Measurements from ENCODE around the gene SPAG9.

Gene SPAG9

GRCh38 chr17:51029142-51029541 is 91.5 kb downstream of the SPAG9 start:
- H3K4me1 ChIP-seq (ENCODE audit: insufficient read depth, low read length): no peaks in the 10 kb centered on the region
- H3K27me3 ChIP-seq (ENCODE audit: insufficient read depth, low read length): no peaks in the 10 kb centered on the region
- no peak overlapping the region for H3K27ac ChIP-seq (ENCODE audit: low read length)
- H3K9ac ChIP-seq (ENCODE audit: low read depth, low read length): no peak overlapping the region
- no peaks in the 10 kb centered on the region for H3K9me3 ChIP-seq (ENCODE audit: insufficient read depth, low read depth, low read length)
- no peak overlapping the region for H3K4me3 ChIP-seq (ENCODE audit: low read length)
- no peaks in the 10 kb centered on the region for H3K36me3 ChIP-seq (ENCODE audit: insufficient read depth, low read depth, low read length)

DNA sequence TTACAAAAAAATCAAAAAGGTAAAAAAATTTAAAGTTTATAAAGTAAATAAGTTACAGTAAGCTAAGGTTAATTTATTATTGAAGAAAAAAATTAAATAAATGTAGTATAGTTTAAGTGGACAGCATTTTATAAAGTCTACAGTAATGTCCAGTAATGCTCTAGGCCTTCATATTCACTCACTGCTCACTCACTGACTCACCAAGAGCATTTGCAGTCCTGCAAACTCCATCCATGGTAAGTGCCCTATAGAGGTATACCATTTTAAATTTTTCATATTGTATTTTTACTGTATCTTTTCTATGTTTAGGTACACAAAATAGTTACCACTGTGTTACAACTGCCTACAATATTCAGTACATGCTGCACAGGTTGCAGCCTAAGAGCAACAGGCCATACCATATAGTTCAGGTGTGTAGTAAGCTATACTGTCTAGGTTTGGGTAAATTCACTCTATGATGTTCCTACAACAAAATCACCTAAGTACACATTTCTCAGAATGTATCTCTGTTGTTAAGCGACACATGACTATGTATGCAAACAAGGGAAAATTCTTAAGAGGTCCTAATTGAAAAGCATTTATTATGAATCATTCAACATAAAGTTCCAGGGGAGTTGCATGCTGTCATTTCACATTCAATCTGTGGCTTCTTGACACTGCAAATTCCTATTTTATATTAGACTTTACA is 92.3 kb downstream of the SPAG9 start:
- no peaks in the 10 kb centered on the region for H3K27me3 ChIP-seq (ENCODE audit: insufficient read depth, low read length)
- H3K9ac ChIP-seq (ENCODE audit: low read depth, low read length): no peak overlapping the region
- no peaks in the 10 kb centered on the region for H3K9me3 ChIP-seq (ENCODE audit: insufficient read depth, low read depth, low read length)
- H3K4me3 ChIP-seq (ENCODE audit: low read length): no peak overlapping the region
- no peaks in the 10 kb centered on the region for H3K4me1 ChIP-seq (ENCODE audit: insufficient read depth, low read length)
- H3K36me3 ChIP-seq (ENCODE audit: insufficient read depth, low read depth, low read length): no peaks in the 10 kb centered on the region
- H3K27ac ChIP-seq (ENCODE audit: low read length): no peak overlapping the region

GRCh38 chr17:51018541-51018940 is 102.1 kb downstream of the SPAG9 start:
- Histone ChIP-seq H3K9ac (ENCODE audit: low read depth, low read length) (no peak overlapping the region), H3K36me3 (ENCODE audit: insufficient read depth, low read depth, low read length) (peaks cover 56% of the 10 kb centered on the region), H3K4me1 (ENCODE audit: insufficient read depth, low read length) (no peaks in the 10 kb centered on the region), H3K27ac (ENCODE audit: low read length) (no peak overlapping the region), H3K27me3 (ENCODE audit: insufficient read depth, low read length) (no peaks in the 10 kb centered on the region), H3K4me3 (ENCODE audit: low read length) (no peak overlapping the region), H3K9me3 (ENCODE audit: insufficient read depth, low read depth, low read length) (no peaks in the 10 kb centered on the region)

GRCh38 chr17:51017270-51017669 is 103.4 kb downstream of the SPAG9 start:
- Histone ChIP-seq H3K27me3 (ENCODE audit: insufficient read depth, low read length) (no peaks in the 10 kb centered on the region), H3K36me3 (ENCODE audit: insufficient read depth, low read depth, low read length) (peaks cover 65% of the 10 kb centered on the region), H3K9me3 (ENCODE audit: insufficient read depth, low read depth, low read length) (no peaks in the 10 kb centered on the region), H3K9ac (ENCODE audit: low read depth, low read length) (no peak overlapping the region), H3K27ac (ENCODE audit: low read length) (no peak overlapping the region), H3K4me1 (ENCODE audit: insufficient read depth, low read length) (no peaks in the 10 kb centered on the region), H3K4me3 (ENCODE audit: low read length) (no peak overlapping the region)

DNA sequence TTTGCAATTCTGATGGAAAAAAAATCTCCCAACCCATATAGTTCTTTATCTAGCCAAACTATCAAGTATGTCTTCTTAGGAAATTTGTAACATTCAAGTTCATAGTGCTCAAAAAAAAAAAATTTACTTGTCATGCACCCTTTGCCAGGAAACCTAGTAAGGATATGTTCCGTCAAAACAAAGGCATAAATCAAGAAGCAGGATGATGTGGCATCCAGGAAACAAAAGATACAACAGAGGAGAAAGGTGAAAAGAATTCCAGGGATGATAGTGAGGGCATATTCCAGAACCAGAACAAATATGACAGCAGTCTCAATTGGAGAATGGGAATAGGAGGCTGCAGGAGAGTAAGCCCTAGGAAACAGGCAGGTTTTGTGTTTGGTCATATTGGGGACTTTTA is 104.6 kb downstream of the SPAG9 start:
- Histone ChIP-seq H3K9ac (ENCODE audit: low read depth, low read length) (no peak overlapping the region), H3K4me3 (ENCODE audit: low read length) (no peak overlapping the region), H3K27ac (ENCODE audit: low read length) (no peak overlapping the region), H3K36me3 (ENCODE audit: insufficient read depth, low read depth, low read length) (peaks cover 65% of the 10 kb centered on the region), H3K9me3 (ENCODE audit: insufficient read depth, low read depth, low read length) (no peaks in the 10 kb centered on the region), H3K4me1 (ENCODE audit: insufficient read depth, low read length) (no peaks in the 10 kb centered on the region), H3K27me3 (ENCODE audit: insufficient read depth, low read length) (no peaks in the 10 kb centered on the region)

DNA sequence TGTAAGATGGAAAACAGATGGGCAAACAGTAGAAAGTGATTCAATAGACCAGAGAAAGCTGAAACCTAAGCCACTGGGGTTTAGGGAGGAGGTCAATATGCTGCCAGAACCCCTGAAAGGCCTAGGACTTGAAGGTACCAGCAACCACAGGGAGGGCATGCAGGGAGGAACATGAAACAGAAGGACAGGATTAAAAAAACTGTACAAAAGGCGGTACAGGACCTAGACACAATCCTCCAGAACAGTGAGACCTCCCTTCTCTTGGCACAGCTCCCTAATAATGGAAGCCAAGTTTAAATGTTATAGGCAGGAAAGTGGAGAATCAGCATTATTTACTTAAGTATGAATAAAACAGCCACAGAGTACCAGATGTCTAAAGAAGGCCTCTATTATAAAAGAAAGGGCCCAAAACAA is 105.5 kb downstream of the SPAG9 start:
- H3K36me3 ChIP-seq (ENCODE audit: insufficient read depth, low read depth, low read length): peaks cover 56% of the 10 kb centered on the region
- no peak overlapping the region for H3K9ac ChIP-seq (ENCODE audit: low read depth, low read length)
- H3K4me3 ChIP-seq (ENCODE audit: low read length): no peak overlapping the region
- H3K4me1 ChIP-seq (ENCODE audit: insufficient read depth, low read length): no peaks in the 10 kb centered on the region
- H3K27ac ChIP-seq (ENCODE audit: low read length): no peak overlapping the region
- no peaks in the 10 kb centered on the region for H3K9me3 ChIP-seq (ENCODE audit: insufficient read depth, low read depth, low read length)
- H3K27me3 ChIP-seq (ENCODE audit: insufficient read depth, low read length): no peaks in the 10 kb centered on the region

DNA sequence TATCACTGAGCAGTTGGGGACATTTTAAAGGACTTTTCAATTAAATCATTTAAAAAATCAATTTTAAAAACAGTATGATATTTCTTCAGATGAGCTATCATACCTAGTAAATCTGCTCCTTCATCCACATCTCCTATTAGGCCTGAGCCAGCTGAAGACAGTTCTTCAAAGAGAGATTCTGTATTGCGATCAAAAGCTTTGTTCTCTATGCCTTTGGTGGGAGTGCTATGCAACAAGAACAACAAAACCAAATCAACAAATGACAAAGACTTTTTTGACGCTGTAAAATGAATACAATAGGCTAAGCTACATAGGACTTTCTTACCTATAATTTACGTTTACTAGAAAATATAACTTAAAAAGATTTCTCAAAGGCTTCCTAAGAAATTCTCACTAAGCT is 106.5 kb downstream of the SPAG9 start:
- H3K27ac ChIP-seq (ENCODE audit: low read length): no peak overlapping the region
- no peak overlapping the region for H3K4me3 ChIP-seq (ENCODE audit: low read length)
- H3K36me3 ChIP-seq (ENCODE audit: insufficient read depth, low read depth, low read length): peaks cover 51% of the 10 kb centered on the region
- H3K27me3 ChIP-seq (ENCODE audit: insufficient read depth, low read length): no peaks in the 10 kb centered on the region
- no peaks in the 10 kb centered on the region for H3K4me1 ChIP-seq (ENCODE audit: insufficient read depth, low read length)
- no peaks in the 10 kb centered on the region for H3K9me3 ChIP-seq (ENCODE audit: insufficient read depth, low read depth, low read length)
- H3K9ac ChIP-seq (ENCODE audit: low read depth, low read length): no peak overlapping the region

- peaks cover 47% of the 10 kb centered on the region for H3K36me3 ChIP-seq (ENCODE audit: insufficient read depth, low read depth, low read length)
- H3K9me3 ChIP-seq (ENCODE audit: insufficient read depth, low read depth, low read length): no peaks in the 10 kb centered on the region
- H3K9ac ChIP-seq (ENCODE audit: low read depth, low read length): no peak overlapping the region
Observed at GRCh38 chr17:51013322-51013721, 107.3 kb downstream of the SPAG9 start.

DNA sequence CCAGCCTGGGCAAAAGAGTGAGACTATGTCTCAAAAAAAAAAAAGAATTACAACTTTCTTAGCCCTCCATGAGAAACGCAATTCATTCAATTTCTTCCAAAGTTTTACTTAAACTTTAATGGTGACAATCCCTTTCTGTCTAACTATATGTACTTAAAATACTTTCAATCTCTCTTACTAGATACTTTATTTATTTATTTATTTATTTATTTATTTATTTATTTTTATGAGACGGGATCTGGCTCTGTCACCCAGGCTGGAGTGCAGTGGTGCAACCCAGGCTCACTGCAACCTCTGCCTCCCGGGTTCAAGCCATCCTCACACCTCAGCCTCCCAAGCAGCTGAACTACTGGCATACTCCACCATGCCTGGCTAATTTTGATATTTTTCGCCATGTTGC is 108.1 kb downstream of the SPAG9 start:
- H3K9me3 ChIP-seq (ENCODE audit: insufficient read depth, low read depth, low read length): no peaks in the 10 kb centered on the region
- no peaks in the 10 kb centered on the region for H3K27me3 ChIP-seq (ENCODE audit: insufficient read depth, low read length)
- peaks cover 46% of the 10 kb centered on the region for H3K36me3 ChIP-seq (ENCODE audit: insufficient read depth, low read depth, low read length)
- no peaks in the 10 kb centered on the region for H3K4me1 ChIP-seq (ENCODE audit: insufficient read depth, low read length)
- H3K9ac ChIP-seq (ENCODE audit: low read depth, low read length): no peak overlapping the region
- H3K27ac ChIP-seq (ENCODE audit: low read length): no peak overlapping the region
- H3K4me3 ChIP-seq (ENCODE audit: low read length): no peak overlapping the region

More at GRCh38 chr17:51013322-51013721, 107.3 kb downstream of the SPAG9 start:
- no peak overlapping the region for H3K27ac ChIP-seq (ENCODE audit: low read length)
- H3K4me1 ChIP-seq (ENCODE audit: insufficient read depth, low read length): no peaks in the 10 kb centered on the region
- no peaks in the 10 kb centered on the region for H3K27me3 ChIP-seq (ENCODE audit: insufficient read depth, low read length)
- H3K4me3 ChIP-seq (ENCODE audit: low read length): no peak overlapping the region

DNA sequence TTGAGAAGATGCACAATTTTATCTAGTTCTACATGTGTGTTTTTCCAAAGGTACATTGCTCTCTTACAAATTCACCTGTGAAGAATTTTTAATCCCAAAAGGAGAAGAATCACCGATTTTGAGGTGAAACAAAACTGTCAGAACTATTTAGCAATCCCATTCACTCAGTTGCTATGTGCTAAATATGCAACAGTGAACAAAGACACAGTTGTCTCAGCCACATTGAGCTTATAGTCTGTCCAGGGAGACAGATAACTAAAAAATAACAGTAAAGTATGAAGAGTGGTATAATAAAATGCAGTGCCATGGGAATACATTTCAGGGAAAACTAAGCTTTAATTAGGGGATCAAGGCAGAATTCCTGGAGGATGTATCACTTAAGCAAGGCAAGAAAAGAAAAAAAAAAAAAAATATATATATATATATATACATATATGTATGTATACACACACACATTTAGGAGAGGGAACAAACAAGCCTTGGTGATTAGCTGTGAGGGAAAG is 110.4 kb downstream of the SPAG9 start:
- Histone ChIP-seq H3K36me3 (ENCODE audit: insufficient read depth, low read depth, low read length) (peaks cover 52% of the 10 kb centered on the region), H3K4me3 (ENCODE audit: low read length) (no peak overlapping the region), H3K4me1 (ENCODE audit: insufficient read depth, low read length) (no peaks in the 10 kb centered on the region), H3K27ac (ENCODE audit: low read length) (no peak overlapping the region), H3K27me3 (ENCODE audit: insufficient read depth, low read length) (no peaks in the 10 kb centered on the region), H3K9ac (ENCODE audit: low read depth, low read length) (no peak overlapping the region), H3K9me3 (ENCODE audit: insufficient read depth, low read depth, low read length) (no peaks in the 10 kb centered on the region)

- no peak overlapping the region for H3K9ac ChIP-seq (ENCODE audit: low read depth, low read length)
- no peak overlapping the region for H3K4me3 ChIP-seq (ENCODE audit: low read length)
- no peak overlapping the region for H3K27ac ChIP-seq (ENCODE audit: low read length)
- H3K4me1 ChIP-seq (ENCODE audit: insufficient read depth, low read length): no peaks in the 10 kb centered on the region
- no peaks in the 10 kb centered on the region for H3K27me3 ChIP-seq (ENCODE audit: insufficient read depth, low read length)
- no peaks in the 10 kb centered on the region for H3K9me3 ChIP-seq (ENCODE audit: insufficient read depth, low read depth, low read length)
- peaks cover 45% of the 10 kb centered on the region for H3K36me3 ChIP-seq (ENCODE audit: insufficient read depth, low read depth, low read length)
Observed at GRCh38 chr17:51006601-51007000, 114.1 kb downstream of the SPAG9 start.

DNA sequence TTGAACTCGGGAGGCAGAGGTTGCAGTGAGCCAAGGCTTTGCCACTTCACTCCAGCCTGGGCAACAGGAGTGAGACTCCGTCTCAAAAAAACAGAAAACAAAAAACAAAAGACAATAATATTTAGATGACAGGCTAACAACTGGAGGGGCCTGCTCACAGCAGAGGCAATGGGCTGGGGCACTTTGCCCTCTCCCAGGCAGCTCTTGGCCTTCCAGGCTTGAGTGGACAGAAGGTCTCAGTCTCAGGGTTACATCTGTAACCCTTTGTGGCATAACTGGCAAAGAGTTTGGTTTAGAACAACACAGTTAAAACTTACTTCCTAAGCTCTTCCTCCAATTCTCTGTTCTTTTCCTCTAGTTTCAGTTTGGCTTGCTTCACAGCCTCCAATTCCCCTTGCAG is 114.9 kb downstream of the SPAG9 start:
- Histone ChIP-seq H3K36me3 (ENCODE audit: insufficient read depth, low read depth, low read length) (peaks cover 47% of the 10 kb centered on the region), H3K27me3 (ENCODE audit: insufficient read depth, low read length) (no peaks in the 10 kb centered on the region), H3K9ac (ENCODE audit: low read depth, low read length) (no peak overlapping the region), H3K27ac (ENCODE audit: low read length) (no peak overlapping the region), H3K9me3 (ENCODE audit: insufficient read depth, low read depth, low read length) (no peaks in the 10 kb centered on the region), H3K4me3 (ENCODE audit: low read length) (no peak overlapping the region), H3K4me1 (ENCODE audit: insufficient read depth, low read length) (no peaks in the 10 kb centered on the region)

All from iPS-20b (cell line).